ENCODE results near the gene VASH1. TPM values are rescaled to one million over a fixed set of nuclear protein-coding genes. Genes with fewer than 3 reads are reported as not detected.
A peak's percentile ranks its signal among the peaks of the same experiment; 100 is the strongest.

VASH1 gene
- total and polyA plus RNA-seq, 10 donors, result 6.4 to 39.1 (median 19.5) TPM

- Histone ChIP-seq H3K27me3 (replicated peaks in 1 of 7) (no peaks in the 10 kb centered on the region), H3K9me3 (no peaks in the 10 kb centered on the region), H3K4me1 (no peaks in the 10 kb centered on the region), H3K27ac (no peak overlapping the region), H3K36me3 (no peaks in the 10 kb centered on the region), H3K4me3 (no peak overlapping the region)
- intact Hi-C loops (cut with DNase I; ENCODE audit: low total_unique reads), result no loop called here
- 83 to 95% (median 91%) methylated on average over 7 of the region's 7 CpGs for WGBS, 5 donors
- TF ChIP-seq POLR2A (IDR thresholded peaks at IDR 0.05) (no peak), CTCF (IDR thresholded peaks at IDR 0.05 in 8 of 11, conservative IDR thresholded peaks at IDR 0.05 in 3 of 11) (no peak), POLR2AphosphoS5 (IDR thresholded peaks at IDR 0.05) (no peak)
- no peak for DNase-seq
These were observed 6.7 kb upstream of the VASH1 start for GRCh38 chr14:76754586-76754985.

- Histone ChIP-seq H3K4me1 (peaks cover 0 to 8% (median 4%) of the 10 kb centered on the region in 6 donors), H3K4me3 (no peak overlapping the region), H3K27me3 (replicated peaks in 1 of 7) (peaks cover 0 to 9% (median 0%) of the 10 kb centered on the region in 7 donors), H3K36me3 (no peaks in the 10 kb centered on the region), H3K9me3 (no peaks in the 10 kb centered on the region), H3K27ac (no peak overlapping the region)
- DNase-seq, result no peak
- intact Hi-C loops (cut with DNase I; ENCODE audit: low total_unique reads), result no loop called here
- WGBS, 5 donors, result 80 to 92% (median 85%) methylated on average over 9 of the region's 9 CpGs
- TF ChIP-seq POLR2A (IDR thresholded peaks at IDR 0.05) (no peak), POLR2AphosphoS5 (IDR thresholded peaks at IDR 0.05) (no peak), CTCF (IDR thresholded peaks at IDR 0.05 in 8 of 11, conservative IDR thresholded peaks at IDR 0.05 in 3 of 11) (no peak)
These were observed 5.5 kb upstream of the VASH1 start for GRCh38 chr14:76755610-76756370.

GRCh38 chr14:76756371-76756750 lies 4.9 kb upstream of the VASH1 start:
- TF ChIP-seq POLR2A (IDR thresholded peaks at IDR 0.05) (no peak), POLR2AphosphoS5 (IDR thresholded peaks at IDR 0.05) (no peak), CTCF (IDR thresholded peaks at IDR 0.05 in 8 of 11, conservative IDR thresholded peaks at IDR 0.05 in 3 of 11) (no peak)
- Histone ChIP-seq H3K4me3 (no peak overlapping the region), H3K9me3 (no peaks in the 10 kb centered on the region), H3K4me1 (peaks cover 0 to 13% (median 10%) of the 10 kb centered on the region in 6 donors), H3K36me3 (no peaks in the 10 kb centered on the region), H3K27ac (no peak overlapping the region), H3K27me3 (replicated peaks in 1 of 7) (peaks cover 0 to 15% (median 4%) of the 10 kb centered on the region in 7 donors)
- WGBS, 5 donors, result 80 to 93% (median 87%) methylated on average over 6 of the region's 6 CpGs
- no peak for DNase-seq
- intact Hi-C loops (cut with DNase I; ENCODE audit: low total_unique reads), result no loop called here

GRCh38 chr14:76759589-76759988 lies 1.7 kb upstream of the VASH1 start:
- intact Hi-C loops (cut with DNase I; ENCODE audit: low total_unique reads), result no loop called here
- Histone ChIP-seq H3K4me3 (no peak overlapping the region), H3K27me3 (replicated peaks in 1 of 7) (peaks cover 0 to 35% (median 14%) of the 10 kb centered on the region in 7 donors), H3K27ac (no peak overlapping the region), H3K36me3 (no peaks in the 10 kb centered on the region), H3K4me1 (peaks cover 6 to 44% (median 34%) of the 10 kb centered on the region in 6 donors), H3K9me3 (no peaks in the 10 kb centered on the region)
- TF ChIP-seq POLR2AphosphoS5 (IDR thresholded peaks at IDR 0.05), result no peak
- WGBS, 5 donors, result 77 to 84% (median 82%) methylated on average over 4 of the region's 4 CpGs
- peak; percentile 28 for DNase-seq
